UCSD-AML1 (cell line): Measurements from ENCODE around the gene ST6GAL2.

Experiments
- DNase-seq: peaks from one replicate; lab custom pipeline; 2025; ENCODE audit not compliant: unreplicated experiment; lab: John Stamatoyannopoulos, UW

ST6GAL2 gene

DNA sequence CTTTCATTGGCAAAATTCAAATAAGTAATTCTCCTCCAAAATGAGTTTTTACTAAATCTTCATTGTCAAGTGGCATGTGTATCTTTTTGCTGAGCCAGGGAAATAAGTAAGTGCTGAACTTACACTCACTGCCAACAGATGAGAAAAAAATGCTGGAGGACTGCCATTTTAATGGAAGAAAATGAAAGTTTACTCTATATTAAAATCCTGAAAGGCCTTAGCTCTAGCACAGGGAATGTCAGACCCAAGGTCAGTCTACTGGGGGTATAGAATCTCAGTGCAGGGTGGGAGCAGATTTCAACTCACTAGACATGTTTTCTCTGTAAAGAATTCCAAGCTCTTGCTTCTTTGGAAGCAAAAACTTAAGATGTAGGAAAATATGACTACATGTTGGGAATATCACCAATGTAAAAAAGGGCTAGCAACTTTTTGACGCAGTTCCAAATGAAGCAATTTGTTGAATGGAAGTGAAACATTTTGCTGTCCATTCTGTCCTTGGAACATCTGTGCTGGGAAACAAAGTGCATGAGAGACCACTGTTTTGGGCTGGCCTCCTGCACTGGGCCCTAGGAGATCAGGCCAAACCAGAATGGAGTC, 127.0 kb downstream of the ST6GAL2 start:
- no peak for DNase-seq
